HG03097 (cell line): ENCODE data around the gene KLF8.

Experiments
- ATAC-seq: cut with Tn5 transposase; IDR thresholded peaks from one replicate; pipeline ENCODE4 v1.9.1; 2021; ENCODE audit not compliant: unreplicated experiment, low FRiP score

The KLF8 gene

DNA sequence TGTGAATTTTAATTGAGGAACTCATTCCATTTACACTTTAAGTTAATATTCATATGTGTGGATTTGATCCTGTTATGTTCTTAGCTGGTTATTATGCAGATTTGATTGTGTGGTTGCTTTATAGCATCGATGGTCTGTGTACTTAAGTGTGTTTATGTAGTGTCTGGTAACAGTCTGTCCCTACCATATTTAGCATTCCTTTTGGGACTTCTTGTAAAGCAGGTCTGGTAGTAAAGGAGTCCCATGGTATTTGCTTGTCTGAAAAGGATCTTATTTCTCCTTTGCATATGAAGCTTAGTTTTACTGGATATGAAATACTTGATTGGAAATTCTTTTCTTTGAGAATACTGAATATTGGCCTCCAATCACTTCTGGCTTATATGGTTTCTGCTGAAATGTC lies 76.6 kb downstream of the KLF8 start:
- no peak for ATAC-seq

DNA sequence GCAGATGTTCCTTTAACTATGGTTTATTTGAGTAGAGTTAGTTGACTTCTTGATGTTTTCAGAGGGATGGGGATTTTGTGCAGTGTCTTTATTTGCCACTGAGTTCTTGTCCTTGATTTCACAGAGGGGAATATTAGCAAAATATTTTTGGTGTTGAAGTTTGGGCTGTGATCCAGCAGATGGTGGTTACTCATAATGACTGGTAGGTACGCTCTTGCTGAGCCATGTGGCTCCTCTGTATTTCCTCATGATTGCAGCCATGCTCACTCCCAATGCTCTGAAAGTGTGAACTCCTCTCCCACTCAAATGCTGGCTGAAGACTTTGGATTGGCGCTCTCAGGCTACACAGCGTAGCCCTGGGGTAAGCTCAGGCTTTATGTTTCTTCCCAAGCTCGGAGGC lies 77.7 kb downstream of the KLF8 start:
- ATAC-seq, result no peak

DNA sequence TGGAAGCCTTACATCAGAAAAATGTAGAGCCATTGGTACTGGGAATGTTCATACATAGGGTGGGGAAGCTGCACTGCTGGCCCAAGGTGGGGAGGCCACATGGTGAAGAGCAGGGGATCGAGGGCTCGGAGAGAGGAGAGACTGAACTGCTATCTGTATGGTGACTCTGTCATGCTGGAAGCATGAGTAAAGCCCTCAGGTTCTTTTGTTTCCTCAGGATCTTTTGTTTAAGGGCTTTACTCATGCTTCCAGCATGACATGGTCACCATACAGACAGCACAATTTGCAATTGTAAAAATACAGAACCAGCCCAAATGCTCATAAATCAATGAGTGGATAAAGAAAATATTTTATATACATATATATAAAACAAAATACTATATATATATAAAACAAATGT lies 78.4 kb downstream of the KLF8 start:
- ATAC-seq, result no peak

DNA sequence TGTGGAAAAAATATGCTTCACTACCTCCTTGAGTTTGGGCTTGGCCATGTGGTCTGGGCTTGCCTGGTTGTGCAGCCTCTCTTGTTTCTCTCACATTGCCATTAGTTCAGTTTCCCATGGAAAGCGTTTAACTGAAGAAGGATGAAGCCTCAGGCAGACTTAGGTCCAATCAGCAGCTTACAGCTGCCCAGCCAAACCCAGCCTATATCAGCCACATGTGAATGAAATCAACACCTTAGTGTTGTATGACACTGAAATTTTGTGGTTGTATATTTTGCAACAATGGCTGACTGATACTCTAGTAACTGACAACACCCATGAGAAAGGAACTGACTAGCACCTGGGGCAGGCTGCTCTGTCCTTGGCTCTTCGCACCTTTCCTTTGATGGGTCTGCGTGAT lies 81.2 kb downstream of the KLF8 start:
- no peak for ATAC-seq

DNA sequence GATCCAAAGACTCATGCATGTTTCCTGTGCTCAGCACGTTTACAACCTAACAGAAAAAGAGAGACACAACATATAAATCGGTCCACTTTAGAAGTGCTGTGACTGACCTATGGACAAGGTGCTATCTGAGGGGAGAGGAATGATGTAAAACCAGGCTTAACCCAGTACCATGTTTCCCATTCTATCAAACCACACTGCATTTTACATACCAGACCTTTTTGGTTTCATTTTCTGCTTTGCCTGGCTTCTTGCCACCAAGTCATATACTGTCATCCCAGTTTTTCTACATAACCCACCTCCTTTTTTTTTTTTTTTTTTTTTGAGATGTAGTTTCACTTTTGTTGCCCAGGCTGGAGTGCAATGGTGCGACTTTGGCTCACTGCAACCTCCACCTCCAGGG lies 82.2 kb downstream of the KLF8 start:
- no peak for ATAC-seq

DNA sequence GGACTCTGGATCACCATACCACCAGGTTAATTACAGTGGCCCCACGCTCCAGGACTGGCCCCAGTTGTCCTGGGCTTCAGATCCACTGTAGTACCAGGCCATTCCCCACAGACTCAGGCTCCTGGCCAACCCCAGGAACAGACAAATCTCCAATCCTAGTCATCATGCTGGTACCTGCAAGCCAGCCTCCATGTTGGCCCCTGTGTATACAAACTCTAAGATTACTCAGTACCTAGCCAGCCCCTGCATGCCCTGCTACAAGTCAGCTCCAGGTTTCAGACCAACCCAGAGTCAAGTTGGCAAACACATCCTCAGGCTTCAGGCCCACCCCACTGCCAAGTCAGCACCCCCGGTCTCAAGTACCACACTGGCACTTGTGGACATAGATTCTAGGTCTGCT lies 85.9 kb downstream of the KLF8 start:
- no peak for ATAC-seq

DNA sequence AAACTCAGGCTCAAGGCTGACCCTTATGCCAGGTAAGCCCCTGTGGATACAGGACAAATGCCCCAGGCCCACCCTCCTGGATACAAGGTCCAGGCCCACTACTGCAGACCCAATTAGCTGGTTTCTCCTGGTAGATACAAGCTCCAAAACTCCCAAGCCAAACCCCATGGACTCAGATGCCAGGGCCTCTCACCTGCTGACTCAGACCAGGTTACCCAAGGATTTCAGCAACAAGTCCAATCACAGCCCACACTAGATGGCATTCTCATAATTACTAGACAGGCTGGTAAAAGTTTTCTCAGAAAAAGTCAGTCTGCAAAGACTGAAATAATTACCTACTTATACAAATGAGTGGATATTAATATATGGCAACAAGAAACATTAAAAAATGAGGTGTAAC lies 87.0 kb downstream of the KLF8 start:
- ATAC-seq, result no peak
